GM21367 (cell line): ENCODE results near the gene TENM3.
"Not testable (repeated sequence)": the region's sequence is repeated elsewhere in the genome, so short reads cannot be mapped to it uniquely, and the experiment has no call there.

Experiments used
- ATAC-seq: cut with Tn5 transposase; IDR thresholded peaks from one replicate; pipeline ENCODE4 v1.9.1; 2021; ENCODE audit not compliant: unreplicated experiment

Gene TENM3

GRCh38 chr4:182801636-182802035 is 558.4 kb downstream of the TENM3 start:
- ATAC-seq, result no peak

GRCh38 chr4:182802621-182803020 is 559.4 kb downstream of the TENM3 start:
- ATAC-seq, result no peak

DNA sequence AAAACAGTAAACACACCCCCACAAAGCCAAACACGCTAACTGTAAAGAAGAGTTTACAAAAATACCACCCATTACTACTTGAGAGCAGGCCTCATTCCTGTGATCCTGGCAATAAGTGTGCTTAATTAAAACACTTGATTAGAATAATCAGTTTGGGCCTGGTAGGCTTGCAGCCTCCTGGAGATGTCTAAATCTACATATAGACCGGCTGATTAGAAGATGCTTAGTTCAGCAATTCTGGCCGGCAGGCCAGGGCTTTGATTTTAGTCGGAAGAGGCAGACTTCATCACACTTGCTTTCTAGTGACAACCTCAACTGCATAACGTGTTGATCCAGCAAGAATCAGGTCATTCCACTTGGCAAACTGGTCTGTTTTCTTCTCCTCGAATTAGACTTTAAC is 560.0 kb downstream of the TENM3 start:
- ATAC-seq, result no peak

- no peak for ATAC-seq
Observed at GRCh38 chr4:182804131-182804530, 560.9 kb downstream of the TENM3 start.

DNA sequence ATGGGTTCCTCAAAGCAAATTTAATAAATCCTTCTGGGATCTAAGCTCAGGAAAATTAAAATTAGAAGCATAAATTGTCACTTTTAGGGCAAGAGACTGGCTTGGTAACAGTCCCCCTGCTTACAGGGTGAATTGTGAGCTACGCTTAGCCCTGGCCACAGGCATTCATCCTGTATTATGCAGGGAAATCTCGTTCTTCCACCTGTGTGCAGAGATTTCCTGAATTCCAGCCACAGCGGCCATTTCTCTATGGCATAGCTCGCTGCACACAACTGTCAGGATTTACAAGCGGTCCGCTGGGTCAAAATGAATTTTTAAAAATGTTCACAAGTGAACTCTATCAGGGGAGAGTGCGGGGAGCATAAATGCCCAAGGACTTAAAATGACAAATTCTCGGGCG is 562.1 kb downstream of the TENM3 start:
- ATAC-seq, result no peak

DNA sequence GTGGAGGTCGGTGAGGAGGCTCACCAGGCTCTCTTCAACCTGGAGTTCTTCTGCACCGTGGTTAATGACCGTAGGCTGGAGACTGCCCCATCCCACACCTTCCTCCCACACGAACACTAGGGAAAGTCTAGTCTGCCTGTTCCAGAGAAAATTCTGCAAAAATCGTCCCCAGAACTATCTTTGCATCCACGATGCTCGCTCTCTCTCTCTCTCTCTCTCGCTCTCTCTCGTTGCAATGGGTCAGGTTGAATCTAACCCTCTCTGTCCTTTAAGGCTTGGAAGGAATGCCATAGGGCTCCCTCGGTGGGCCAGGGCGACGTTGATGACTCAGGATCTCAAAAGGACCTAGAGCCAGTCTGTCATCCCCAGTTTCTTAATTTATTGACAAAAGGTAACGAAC is 562.5 kb downstream of the TENM3 start:
- no peak for ATAC-seq

DNA sequence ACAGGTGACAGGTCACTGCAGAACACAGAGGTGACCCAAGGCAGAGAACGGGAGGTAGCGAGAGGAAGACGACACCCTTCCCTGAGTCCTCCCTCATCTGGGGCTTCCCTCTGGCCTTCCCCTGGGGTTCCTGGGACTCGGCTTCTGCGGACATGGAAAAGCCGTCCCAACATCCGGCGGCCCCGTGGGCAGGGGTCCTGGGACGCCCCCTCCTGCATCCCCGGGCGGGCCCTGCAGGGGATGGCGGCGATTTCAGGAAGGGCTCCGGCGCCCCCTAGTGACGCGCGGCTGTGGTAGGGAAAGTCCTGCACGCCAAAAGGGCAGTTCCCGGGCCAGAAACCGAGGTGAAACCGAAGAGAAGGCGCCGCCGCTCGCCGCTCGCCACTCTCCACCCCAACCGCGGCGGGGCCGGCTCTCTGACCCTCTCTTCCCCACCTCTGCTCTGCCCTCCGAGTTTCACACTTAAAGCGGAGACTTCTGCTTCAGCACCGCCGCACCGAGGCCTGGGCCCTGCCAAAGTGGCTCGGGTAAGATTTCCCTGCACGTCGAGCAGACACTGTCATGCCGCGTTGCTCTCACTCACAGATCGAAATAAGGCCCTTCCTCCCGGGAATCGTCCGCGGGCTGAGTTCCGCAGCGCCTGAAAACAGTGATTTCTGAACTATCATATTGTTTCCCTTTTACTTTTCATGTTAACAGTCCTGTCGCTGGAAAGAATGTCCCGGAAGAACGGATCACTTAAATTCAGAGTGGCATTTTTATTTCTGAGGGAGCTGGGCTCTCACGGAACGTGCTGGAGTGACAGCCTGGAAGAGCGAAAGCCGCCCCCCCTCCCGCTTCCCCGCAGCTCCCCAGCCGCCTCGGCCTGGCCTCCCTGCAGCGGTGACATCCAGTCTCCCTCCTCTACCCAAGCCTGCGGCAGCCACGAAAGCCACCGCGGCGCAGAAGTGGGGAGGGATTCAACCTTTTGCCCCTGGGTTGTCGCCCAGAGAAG is 563.4 kb downstream of the TENM3 start:
- ATAC-seq, result peak; percentile 51

DNA sequence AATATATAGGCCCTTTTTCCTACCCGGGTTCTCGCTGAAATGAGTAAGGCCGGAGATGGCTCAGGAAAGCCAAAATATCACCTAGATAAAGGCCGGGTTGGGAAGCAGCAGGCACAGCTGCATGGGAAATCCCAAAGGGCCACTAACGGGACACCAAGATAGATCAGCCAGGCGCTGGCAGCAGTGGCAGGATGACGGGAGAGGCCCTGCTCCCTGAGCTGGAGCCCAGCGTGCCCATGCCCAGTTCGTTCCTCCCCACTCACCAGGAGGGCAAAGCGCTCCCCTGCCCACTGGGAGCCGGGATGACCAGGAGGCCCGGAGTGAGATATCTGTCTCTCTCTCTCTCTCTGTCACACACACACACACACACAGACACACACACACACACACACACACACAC is 564.1 kb downstream of the TENM3 start:
- no peak for ATAC-seq

DNA sequence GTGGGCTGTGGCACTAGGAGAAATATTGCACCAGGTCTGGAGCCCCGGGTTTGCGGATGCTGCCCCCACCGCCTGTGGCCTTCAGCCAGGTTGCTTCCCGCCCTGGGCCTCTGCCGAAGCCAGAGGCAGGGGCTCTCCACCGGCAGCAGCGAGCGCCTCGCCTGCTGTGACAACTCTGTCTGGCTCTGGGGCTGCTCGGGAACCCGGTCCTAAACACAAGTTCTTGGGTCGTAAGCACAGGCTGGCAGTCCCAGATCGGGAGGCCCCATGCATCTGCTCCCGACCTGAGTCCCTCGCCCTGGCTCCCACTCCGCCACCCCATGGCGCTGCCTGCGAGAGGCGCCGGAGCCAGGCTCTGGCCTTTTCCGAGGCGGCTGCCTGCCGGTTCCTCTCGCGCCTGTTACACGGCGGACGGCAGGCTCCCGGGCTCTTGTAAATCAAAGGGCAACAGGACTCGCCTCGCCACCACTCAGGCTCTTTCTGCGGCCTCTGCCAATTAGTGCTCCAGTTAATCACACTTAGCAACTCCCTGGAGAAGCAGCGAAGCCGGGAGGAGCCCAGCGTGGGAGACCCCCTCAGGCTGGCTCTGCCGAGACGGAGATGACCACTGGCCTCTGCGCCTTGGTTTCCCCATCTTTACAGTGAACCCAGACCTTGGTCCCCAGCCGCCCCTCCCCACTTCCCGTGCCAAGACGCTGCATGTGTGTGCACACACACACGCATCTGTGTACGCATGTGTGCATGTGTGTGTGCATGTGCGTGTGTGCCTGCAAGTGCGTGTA is 564.8 kb downstream of the TENM3 start:
- no peak for ATAC-seq

GRCh38 chr4:182808673-182809416 is 565.6 kb downstream of the TENM3 start:
- ATAC-seq, result peak; percentile 85

DNA sequence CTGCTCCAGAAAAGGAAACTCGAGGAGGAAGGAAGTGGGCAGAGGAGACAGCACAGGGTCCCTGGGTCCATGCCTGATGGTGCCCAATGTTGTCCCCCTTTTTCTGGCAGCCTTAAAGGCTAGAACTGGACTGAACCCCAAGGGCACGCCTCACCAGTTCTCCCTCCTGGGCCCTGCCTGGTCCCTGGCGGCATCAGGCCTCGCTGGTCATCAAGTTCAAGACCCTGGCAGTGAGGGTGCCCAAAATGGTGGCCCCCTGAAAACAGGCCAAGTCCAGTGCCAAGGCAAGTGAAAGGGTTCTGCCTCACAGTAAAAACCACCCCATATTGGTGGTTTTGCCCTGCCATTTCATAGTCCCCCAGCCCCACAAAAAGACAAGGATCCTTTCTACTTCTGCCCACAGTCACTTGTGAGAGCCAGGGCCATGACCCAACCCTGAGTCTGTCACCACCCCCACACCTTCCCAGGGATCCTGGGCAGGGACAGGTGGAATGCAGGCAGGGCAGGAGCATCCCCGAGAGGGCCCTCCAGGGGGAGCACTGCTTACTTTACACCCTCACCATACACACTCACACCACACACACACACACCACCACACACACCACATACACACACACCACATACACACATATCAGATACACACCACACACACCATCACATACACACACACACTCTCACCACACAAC is 566.4 kb downstream of the TENM3 start:
- ATAC-seq, result peak; percentile 22

GRCh38 chr4:182810103-182810615 is 567.0 kb downstream of the TENM3 start:
- ATAC-seq, result no peak

- ATAC-seq, result no peak
Observed at GRCh38 chr4:182812916-182813315, 569.7 kb downstream of the TENM3 start.

DNA sequence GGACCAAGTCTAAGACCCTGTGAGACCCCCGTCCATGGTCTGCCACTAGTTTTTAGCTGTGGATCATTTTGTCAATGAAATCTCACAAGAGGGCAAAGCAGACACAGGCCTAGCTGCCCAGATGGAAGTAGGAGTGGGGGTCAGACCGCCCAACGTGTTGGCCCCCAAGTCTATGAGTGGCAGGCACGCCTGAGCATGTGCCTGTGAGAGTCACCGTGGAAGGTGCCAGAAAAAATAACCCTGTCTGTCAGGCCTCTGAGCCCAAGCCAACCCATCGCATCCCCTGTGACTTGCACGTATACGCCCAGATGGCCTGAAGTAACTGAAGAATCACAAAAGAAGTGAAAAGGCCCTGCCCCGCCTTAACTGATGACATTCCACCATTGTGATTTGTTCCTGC is 570.9 kb downstream of the TENM3 start:
- ATAC-seq, result not testable (repeated sequence)

DNA sequence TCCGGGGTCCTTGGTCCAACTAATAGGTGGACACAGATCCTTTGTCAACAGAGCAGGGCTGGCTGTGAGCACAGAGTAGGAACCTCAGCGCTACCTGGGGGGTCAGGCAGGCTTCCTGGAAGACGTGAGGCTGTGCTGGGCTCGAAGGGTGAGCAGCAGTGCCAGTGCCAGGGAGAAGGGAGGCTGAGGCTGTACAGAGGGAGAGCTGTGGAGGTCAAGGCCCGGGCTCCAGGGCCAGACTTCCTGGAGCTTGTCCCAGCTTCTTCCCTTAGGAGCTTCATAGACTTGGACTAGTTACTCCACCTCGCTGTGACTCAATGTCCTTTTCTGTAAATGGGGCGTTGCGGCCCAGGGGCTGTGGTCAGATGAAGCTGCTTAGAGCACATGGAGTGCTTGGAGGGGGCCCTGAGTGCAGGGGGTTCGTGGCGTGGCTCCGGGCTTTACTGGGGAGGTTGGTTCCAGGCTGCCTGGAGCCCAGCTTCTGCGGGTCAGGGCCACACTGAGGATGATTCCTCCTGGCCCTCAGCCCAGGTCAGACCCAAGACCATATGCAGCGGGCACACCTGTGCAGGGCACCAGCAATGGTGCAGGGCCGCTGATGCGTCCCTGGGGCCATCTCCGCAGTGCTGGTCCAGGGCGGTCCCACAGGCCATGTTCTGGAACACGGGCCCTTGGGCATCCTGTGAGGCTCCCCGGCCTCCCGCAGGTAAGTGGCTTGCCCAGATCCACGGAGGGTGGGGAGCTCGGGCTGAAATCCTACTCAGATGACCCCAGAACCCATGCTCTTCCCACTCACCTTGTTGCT is 575.9 kb downstream of the TENM3 start:
- ATAC-seq, result no peak

GRCh38 chr4:182819751-182820150 is 576.5 kb downstream of the TENM3 start:
- ATAC-seq, result no peak

DNA sequence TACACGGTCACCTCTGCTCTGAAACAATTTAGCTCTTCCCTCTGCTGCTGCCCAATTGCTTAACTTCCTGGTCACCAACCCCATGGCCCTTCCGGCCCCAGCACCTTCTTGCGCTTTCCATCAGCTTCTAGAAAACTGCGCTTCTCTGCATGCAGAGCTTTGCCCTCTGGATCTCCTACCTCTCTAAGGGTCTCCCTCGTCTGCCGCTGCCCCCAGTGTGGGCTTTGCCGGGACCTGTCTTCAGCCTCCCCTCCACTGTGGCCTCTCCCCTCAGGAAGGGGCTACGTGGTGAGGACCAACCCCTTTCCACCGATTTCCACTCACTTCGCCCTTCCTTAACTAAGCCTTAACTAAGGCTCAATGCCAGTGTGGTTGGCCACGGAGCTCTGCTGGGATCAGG is 579.4 kb downstream of the TENM3 start:
- no peak for ATAC-seq

GRCh38 chr4:182823576-182823975 is 580.4 kb downstream of the TENM3 start:
- peak; percentile 69 for ATAC-seq

- ATAC-seq, result no peak
Observed at GRCh38 chr4:182825003-182825402, 581.8 kb downstream of the TENM3 start.

DNA sequence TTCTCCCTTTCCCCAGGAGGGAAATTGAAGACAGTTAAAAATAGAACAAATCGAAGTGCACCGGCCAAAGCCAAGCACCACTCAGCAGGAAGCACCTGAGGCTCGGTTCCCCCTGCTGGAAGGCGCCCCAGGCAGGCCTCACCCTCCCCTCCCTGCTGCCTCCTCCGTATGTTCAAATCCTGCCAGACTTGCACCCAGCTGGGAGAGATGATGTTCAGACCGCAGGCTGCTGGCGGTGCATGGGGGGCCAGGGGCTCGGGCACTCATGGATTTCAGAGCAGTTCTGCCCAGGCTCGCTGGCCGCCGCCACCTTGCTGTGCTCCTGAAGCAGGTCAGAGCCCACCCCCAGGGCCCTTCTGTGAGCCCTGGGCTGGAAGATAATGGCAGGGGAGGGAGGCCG is 582.6 kb downstream of the TENM3 start:
- ATAC-seq, result no peak
